Stimulated activated CD4-positive, alpha-beta T cell treated with anti-CD3 and anti-CD28 coated beads, Interleukin-4, amount 100 ng/mL, for 48 hours (primary cell): ENCODE data around the gene STEAP1B.
A peak's percentile ranks its signal among the peaks of the same experiment; 100 is the strongest.
"Not testable (repeated sequence)": the region's sequence is repeated elsewhere in the genome, so short reads cannot be mapped to it uniquely, and the experiment has no call there.

Experiments
- DNase-seq, 2 donors: peaks; one replicate each; pipeline ENCODE4 v3.0.0-alpha.2; 2020; ENCODE audit warnings: low read depth in 2 of 2

Gene STEAP1B

GRCh38 chr7:22454446-22454845 lies 45.5 kb downstream of the STEAP1B start:
- no peak for DNase-seq

GRCh38 chr7:22452960-22453558 lies 46.9 kb downstream of the STEAP1B start:
- DNase-seq, result no peak

GRCh38 chr7:22452142-22452959 lies 47.6 kb downstream of the STEAP1B start:
- peak; percentile 29 to 55 for DNase-seq

DNA sequence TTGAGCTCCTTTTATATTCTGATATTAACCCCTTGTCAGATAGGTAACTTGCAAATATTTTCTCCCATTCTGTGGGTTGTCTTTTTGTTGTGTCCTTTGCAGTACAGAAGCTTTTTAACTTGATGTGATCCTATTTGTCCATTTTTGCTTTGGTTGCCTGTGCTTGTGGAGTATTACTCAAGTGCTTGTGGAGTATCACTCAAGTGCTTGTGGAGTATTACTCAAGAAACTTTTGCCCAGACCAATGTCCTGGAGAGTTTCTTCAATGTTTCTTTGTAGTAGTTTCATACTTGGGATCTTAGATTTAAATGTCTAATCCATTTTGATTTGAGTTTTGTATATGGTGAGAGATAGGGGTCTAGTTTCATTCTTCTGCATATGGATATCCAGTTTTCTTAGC lies 50.0 kb downstream of the STEAP1B start:
- DNase-seq, result not testable (repeated sequence)

DNA sequence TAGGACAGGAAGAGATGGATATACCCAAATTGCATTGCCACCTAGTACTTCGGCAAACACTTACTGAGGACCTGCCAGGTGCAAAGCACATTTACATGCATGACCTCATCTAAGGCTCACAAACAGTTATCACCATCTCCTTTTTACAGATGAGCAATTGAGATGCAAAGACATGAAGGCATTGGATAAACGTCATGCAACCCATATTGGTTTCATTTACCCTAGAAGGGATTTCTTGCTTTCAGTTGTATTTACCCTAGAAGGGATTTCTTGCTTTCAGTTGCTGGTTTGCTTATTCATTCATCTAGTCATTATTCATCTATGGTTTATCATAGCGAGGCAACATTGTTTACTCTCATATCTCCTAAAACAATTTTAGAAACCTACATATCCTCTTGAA lies 52.2 kb downstream of the STEAP1B start:
- no peak for DNase-seq

GRCh38 chr7:22447008-22447407 lies 53.0 kb downstream of the STEAP1B start:
- DNase-seq, result no peak

DNA sequence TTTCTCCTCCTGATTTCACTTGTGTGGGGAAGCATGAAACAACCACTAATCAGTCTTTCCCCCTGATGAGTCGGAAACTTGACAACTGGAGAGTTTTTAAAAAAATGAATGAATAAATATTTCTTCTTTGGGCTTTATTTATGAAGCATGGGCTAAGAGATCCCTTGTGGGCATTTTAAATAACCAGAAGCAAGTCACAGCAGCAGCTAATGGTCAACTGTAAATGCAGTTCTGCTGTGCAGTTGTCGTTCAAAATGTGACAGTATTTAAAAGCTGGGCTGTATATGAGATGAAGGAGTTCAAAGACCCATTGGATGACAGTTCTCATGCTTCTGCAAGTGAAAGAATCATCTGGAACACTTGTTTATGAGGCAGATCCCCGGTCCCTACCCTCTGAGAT lies 54.1 kb downstream of the STEAP1B start:
- DNase-seq, result no peak

- no peak for DNase-seq
Observed at GRCh38 chr7:22445140-22445743, 54.7 kb downstream of the STEAP1B start.

DNA sequence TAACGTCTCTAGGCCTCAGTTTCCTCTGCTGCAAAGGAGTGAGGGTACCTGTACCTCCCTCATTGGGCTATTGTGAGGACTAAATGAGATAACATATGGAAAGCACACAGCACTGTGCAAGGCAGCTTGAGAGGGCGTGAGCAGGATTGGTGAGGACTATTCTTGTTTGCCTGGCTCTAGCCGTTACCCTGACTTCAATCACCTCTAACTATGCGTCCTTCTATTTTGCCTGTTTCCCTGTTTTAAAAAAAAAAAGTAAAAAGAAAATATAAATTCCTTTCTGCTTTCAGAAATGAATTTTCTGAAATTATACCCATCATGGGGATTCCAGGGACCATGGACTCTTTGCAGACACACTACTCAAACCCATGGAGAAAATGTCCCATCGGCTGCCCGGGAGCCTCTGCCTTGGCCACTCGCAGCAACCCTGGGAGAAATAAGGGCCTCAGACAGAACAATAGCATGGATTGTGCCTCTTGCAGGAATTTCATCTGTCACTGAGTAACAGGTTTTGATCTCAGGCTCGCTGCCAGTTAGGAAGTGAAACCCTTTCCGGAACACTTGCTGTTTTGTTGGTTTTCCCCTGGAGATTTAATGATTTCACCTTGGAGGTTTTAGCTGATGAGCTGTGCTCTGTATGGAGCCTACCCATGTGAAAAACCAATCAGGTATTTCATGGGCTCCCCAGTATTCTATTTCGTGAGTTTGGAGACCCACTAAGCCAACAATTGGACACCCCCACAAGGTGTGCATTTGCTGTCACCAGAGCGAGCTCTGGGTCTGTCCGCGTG lies 55.6 kb downstream of the STEAP1B start:
- DNase-seq, result no peak

GRCh38 chr7:22443370-22444180 lies 56.4 kb downstream of the STEAP1B start:
- DNase-seq, result no peak

- DNase-seq, result no peak
Observed at GRCh38 chr7:22442882-22443369, 57.1 kb downstream of the STEAP1B start.

DNA sequence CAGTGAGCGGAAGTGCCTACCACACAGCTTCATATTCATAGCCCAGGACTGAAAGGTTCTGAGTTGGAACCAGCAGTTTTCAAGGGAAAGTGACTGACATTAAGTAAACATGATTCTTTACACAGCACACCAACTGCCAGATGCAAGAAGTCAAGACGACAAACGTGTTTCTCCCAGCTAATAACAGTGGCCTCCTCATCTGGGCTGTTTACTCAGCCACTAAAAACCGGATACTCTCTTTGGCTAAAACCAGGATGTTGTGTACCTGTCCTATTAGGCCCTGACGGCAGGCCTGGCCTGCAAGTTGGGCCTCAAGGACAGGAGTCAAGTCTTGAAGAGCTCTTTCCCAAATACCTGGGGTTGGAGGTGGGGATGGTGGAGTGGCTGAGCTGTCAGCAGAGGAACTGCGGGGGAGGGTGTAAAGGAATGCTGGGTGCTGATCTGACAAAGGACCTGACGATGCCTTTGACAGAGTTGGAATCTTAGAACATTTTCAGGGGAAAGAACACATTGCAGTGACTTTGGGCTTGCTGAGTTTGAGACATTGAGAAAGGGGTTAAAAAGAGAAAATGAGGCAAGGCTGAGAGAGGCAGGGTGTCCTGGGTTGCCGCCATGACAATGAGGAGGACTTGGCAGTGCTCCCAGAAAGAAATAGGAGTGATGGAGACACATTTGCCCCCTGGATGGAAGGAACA lies 57.7 kb downstream of the STEAP1B start:
- no peak for DNase-seq

GRCh38 chr7:22441157-22441556 lies 58.8 kb downstream of the STEAP1B start:
- DNase-seq, result no peak

- DNase-seq, result no peak
Observed at GRCh38 chr7:22438994-22439393, 61.0 kb downstream of the STEAP1B start.

DNA sequence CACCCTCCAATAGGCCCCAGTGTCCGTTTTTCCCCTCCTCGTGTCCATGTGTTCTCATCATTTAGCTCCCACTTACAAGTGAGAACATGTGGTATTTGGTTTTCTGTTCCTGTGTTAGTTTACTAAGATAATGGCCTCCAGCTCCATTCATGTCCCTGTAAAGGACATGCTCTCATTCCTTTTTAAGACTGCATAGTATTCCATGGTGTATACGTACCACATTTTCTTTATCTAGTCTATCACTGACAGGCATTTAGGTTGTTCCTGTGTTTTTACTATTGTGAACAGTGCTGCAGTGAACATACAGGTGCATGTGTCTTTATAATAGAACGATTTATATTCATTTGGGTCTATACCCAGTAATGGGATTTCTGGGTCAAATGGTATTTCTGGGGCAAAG lies 63.4 kb downstream of the STEAP1B start:
- DNase-seq, result not testable (repeated sequence)

- DNase-seq, result no peak
Observed at GRCh38 chr7:22435720-22436119, 64.3 kb downstream of the STEAP1B start.

DNA sequence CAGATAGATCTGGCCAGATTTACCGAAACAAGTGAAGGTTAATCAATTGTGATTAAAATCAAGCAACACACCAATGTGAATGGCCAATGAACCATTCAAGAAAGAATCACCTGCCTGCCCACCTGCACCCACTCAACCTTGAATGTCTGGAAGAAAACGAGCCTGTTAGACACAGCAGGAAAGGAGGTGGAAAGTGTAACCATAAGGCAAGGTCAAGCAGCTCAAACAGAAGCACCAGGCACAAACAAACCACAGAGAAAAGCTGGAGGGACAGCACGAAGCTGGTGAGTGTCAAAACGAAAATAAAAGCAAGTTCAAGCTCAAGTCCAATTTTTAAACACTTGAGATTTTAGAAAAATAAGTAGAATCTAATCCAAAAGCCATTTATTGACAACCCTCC lies 64.9 kb downstream of the STEAP1B start:
- DNase-seq, result no peak

- DNase-seq, result no peak
Observed at GRCh38 chr7:22433710-22434460, 66.1 kb downstream of the STEAP1B start.

GRCh38 chr7:22433165-22433700 lies 66.8 kb downstream of the STEAP1B start:
- DNase-seq, result not testable (repeated sequence)
